ENCODE measurements around the gene TULP1.

GRCh38 chr6:35483893-35484645 is 28.6 kb downstream of the TULP1 start:
- TF ChIP-seq CTCF (IDR thresholded peaks at IDR 0.05; ENCODE audit: low read length): no peak
- TF ChIP-seq EZH2 (IDR thresholded peaks at IDR 0.05; ENCODE audit: borderline replicate concordance, low read length): no peak
